GM19043 (cell line): Measurements from ENCODE around the gene ACTN2.

Source experiments
- ATAC-seq: cut with Tn5 transposase; IDR thresholded peaks from one replicate; pipeline ENCODE4 v1.9.1; 2021; ENCODE audit warnings: low read depth; ENCODE audit not compliant: unreplicated experiment

Gene ACTN2

GRCh38 chr1:236689713-236690569 lies 3.6 kb downstream of the ACTN2 start:
- ATAC-seq: no peak

GRCh38 chr1:236691348-236691747 lies 5.0 kb downstream of the ACTN2 start:
- no peak for ATAC-seq

- ATAC-seq: no peak
These were observed 5.8 kb downstream of the ACTN2 start for GRCh38 chr1:236692128-236692527.

- no peak for ATAC-seq
These were observed 6.4 kb downstream of the ACTN2 start for GRCh38 chr1:236692742-236693141.

GRCh38 chr1:236699366-236699765 lies 13.1 kb downstream of the ACTN2 start:
- ATAC-seq: no peak

- no peak for ATAC-seq
These were observed 14.6 kb downstream of the ACTN2 start for GRCh38 chr1:236700903-236701302.

GRCh38 chr1:236701782-236702181 lies 15.5 kb downstream of the ACTN2 start:
- ATAC-seq: no peak

- no peak for ATAC-seq
These were observed 16.6 kb downstream of the ACTN2 start for GRCh38 chr1:236702791-236703394.

- ATAC-seq: no peak
These were observed 19.5 kb downstream of the ACTN2 start for GRCh38 chr1:236705771-236706170.

- ATAC-seq: no peak
These were observed 19.9 kb downstream of the ACTN2 start for GRCh38 chr1:236706183-236706582.

- ATAC-seq: no peak
These were observed 24.1 kb downstream of the ACTN2 start for GRCh38 chr1:236710328-236710892.

- ATAC-seq: no peak
These were observed 29.9 kb downstream of the ACTN2 start for GRCh38 chr1:236716160-236716559.

GRCh38 chr1:236717811-236718210 lies 31.5 kb downstream of the ACTN2 start:
- no peak for ATAC-seq

GRCh38 chr1:236718328-236718727 lies 32.0 kb downstream of the ACTN2 start:
- no peak for ATAC-seq

- no peak for ATAC-seq
These were observed 33.9 kb downstream of the ACTN2 start for GRCh38 chr1:236720206-236720605.

- no peak for ATAC-seq
These were observed 34.3 kb downstream of the ACTN2 start for GRCh38 chr1:236720611-236721010.

GRCh38 chr1:236724049-236724448 lies 37.8 kb downstream of the ACTN2 start:
- ATAC-seq: no peak

- no peak for ATAC-seq
These were observed 38.2 kb downstream of the ACTN2 start for GRCh38 chr1:236724506-236724905.

- no peak for ATAC-seq
These were observed 39.4 kb downstream of the ACTN2 start for GRCh38 chr1:236725668-236726067.

GRCh38 chr1:236727521-236727920 lies 41.2 kb downstream of the ACTN2 start:
- no peak for ATAC-seq

GRCh38 chr1:236728752-236729151 lies 42.5 kb downstream of the ACTN2 start:
- ATAC-seq: no peak

- ATAC-seq: no peak
These were observed 47.4 kb downstream of the ACTN2 start for GRCh38 chr1:236733653-236734052.
